Activated CD4-positive, alpha-beta T cell treated with anti-CD3 and anti-CD28 coated beads for 4 hours (primary cell): ENCODE results near the gene DYNC1LI1.
A peak's percentile ranks its signal among the peaks of the same experiment; 100 is the strongest.
"Not testable (repeated sequence)": the region's sequence is repeated elsewhere in the genome, so short reads cannot be mapped to it uniquely, and the experiment has no call there.

Source experiments
- DNase-seq, 2 donors: peaks; one replicate each; pipeline ENCODE4 v3.0.0-alpha.2; 2020

Gene DYNC1LI1

DNA sequence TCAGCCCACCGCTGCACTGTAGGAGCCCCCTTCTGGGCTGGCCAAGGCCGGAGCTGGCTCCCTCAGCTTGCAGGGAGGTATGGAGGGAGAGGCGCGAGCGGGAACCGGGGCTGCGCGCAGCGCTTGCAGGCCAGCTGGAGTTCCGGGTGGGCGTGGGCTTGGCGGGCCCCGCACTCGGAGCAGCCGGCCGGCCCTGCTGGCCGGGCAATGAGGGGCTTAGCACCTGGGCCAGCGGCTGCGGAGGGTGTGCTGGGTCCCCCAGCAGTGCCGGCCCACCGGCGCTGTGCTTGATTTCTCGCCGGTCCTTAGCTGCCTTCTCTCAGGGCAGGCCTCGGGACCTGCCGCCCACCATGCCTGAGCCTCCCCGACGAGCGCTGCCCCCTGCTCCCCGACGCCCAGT, 8.0 kb upstream of the DYNC1LI1 start:
- not testable (repeated sequence) for DNase-seq

DNA sequence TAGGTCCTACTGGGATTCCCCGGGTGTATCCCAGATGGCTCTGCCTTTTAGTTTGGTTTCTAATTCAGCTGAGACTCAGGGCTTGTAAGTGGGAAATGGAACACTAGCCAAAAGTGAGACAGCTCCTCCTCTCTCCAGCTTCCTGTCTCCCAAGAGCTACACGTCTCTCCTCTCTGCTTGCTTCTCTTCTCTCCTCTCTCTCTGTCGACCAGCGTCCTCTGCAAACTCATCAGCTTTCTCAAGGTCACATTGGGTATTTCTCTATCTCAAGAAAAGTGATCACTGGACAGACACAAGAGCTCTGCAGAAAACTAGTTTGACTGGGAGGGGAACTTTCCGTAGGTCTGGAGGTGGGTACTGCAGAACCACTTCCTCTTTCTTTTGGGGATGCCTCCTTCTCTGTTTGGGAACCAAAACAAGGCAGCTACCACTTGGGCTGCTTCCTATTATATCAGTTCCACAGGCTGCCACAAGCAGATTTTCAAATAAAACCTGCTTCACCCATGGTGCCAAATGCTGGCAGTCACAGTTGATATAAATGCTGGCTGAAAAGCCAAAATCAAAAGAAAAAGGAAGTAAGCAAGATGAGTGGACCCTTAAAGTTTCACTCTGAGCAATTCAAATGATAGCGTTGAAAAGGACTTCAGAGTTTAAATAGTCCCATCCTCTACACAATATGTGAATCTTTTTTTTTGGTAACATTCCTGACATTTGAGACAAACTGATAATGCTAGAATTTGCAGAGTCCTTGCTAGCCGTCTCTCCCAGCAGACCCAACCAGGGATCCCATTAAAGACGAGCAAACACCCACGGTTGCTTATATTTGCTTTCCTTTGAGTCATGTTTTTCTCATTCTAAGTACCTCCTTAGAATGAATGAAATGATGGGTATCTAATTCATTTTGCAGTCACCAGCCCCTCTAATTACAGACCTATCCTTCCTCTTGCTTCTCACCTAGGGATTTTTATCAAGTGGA, 7.2 kb upstream of the DYNC1LI1 start:
- DNase-seq, result no peak

DNA sequence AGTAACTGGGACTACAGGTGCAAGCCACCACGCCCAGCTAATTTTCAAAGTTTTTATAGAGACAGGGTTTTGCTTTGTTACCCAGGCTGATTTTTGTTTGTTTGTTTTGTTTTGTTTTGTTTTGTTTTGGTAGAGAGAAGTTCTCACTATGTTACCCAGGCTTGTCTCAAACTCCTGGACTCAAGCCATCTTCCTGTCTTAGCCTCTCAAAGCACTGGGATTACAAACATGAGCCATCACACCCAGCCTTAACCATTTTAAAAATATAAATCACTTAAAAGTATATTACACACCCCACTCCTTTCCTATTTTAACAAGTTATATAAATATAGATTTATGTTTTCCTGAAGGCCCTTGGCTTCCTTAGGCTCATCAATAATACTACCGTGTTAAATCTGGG, 6.5 kb upstream of the DYNC1LI1 start:
- DNase-seq, result no peak

DNA sequence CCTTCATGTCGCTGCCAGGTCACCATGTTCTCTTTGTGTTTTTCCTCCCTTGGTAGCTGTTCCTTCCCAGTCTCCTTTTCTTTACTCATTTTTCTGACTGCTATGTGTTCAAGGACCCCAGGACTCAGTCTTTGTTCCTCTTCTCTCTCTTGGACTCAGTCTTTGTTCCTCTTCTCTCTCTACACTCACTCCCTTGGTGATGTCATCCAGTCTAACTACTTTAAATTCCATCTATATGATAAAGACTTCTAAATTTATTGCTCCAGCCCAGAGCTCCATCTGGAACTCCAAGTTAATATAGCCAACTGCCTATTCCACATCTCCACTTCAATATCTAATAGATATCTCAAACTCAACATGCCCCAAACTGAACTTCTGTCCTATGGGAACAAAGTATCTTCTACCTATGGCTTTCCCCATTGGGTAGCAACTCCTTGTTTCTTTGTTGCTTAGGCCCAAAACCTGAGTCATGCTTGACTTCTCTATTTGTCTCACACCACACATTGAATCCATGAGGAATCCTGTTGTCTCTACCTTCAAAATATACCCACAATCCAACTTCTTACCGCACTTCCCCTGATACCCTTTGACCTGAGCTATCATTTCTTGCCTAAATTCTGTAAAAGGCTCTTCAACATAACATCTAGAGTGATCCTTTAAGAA, 4.9 kb upstream of the DYNC1LI1 start:
- DNase-seq, result no peak

DNA sequence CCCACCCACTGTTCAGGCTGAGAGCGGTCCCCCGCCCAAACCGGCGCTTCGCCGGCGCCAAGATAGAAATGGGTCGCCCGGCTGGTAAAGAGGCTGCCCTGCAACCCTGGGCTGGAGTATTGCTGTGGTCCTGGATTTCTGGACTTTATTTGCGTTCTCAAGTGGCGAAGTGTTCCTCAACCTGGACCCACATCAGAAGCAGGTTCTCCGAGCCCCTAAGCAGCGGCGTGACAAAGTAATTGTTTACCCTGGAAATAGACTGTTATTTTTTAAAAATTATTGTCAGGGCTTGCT, 481 bp upstream of the DYNC1LI1 start:
- no peak for DNase-seq

DNA sequence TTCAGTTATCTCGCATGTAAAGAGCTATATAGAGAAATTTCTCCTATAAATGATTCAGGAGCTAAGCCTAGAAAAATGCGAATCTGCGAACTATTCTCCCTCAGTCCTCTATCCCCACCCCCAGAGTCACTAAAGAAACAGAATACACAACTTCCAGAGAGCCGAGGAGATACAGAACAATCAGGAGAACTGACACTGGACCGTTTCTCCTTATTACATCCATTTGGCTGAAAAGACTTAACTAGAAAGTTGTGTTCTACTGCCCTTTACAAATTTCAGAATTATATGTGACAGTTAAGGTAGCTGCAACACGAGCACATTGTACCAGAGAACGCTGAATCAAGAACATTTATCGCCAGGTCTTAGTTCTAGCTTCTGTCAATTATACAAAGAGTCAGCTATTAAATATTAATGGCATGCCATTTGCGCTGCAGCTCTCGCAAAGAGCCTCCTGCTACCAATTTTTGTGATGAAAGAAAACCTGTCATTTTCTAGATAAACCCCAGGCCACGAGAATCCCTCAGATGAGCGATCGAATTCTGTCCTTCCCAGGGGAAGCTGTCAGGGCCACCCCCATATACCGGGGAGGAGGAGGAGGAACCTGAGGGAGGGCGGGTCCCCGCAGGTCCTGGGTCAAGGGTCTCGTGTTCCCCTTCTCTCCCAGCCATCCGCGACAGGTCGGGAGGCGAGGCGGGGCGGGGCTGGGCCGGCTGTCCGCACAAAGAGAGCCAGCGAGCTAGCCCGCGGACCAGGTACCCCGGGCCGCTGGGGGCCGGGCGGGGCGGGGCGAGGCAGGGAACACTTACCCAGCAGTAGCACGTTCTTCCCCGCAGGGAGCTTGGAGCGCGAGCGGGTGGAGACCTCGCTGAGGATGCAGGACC, 878 bp downstream of the DYNC1LI1 start:
- DNase-seq, result peak; percentile 24 to 31

DNA sequence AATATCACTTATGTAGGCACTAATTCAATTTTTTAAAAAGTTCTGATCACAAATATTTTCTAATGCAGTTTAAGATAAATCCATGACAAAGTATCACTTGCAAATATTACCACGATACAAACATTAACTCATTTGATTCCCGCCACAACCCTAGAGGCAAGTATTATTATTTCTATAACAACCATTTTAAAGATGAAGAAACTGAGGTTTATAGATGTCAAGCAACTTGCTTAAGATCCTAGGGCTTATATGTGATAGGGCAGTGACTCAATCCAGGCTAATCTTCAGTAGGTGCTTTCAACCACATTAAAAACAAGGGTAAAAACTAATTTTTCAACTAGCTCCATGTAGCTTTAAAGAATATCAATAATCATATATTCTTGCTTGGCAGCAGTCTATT, 1.7 kb downstream of the DYNC1LI1 start:
- no peak for DNase-seq

DNA sequence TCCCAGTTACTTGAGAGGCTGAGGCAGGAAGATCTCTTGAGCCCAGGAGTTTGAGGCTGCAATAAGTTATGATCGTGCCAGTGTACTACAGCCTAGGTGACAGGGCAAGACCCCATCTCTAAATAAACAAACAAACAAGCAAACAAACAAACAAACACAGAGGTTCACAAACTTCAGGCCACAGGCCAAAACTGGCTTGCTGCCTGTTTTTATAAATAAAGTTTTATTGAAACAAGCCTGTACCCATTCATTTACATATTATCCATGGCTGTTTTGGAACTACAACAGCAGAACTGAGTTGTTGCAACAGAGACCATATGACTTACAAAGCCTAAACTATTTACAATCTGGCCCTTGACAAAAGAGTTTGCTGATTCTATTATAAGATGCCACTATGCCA, 6.5 kb downstream of the DYNC1LI1 start:
- DNase-seq, result no peak

DNA sequence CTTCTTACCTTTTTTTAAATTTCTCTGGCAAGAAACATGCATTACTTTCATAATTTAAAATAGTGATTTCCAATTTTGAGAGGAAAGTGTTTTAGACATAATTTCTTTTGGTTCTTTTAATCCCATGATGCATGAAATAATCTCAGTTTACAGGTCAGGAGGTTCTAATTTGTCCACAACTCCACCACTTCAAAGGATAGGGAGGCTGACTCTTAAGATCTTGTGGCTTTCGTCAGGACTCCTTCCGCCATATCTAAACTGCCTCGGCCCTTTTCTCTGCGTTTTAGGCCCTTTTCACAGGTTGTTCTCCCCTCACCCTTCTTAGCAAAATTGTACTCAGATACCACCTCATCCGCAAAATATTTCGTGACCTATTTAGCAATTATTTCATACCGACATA, 8.0 kb downstream of the DYNC1LI1 start:
- DNase-seq, result no peak

DNA sequence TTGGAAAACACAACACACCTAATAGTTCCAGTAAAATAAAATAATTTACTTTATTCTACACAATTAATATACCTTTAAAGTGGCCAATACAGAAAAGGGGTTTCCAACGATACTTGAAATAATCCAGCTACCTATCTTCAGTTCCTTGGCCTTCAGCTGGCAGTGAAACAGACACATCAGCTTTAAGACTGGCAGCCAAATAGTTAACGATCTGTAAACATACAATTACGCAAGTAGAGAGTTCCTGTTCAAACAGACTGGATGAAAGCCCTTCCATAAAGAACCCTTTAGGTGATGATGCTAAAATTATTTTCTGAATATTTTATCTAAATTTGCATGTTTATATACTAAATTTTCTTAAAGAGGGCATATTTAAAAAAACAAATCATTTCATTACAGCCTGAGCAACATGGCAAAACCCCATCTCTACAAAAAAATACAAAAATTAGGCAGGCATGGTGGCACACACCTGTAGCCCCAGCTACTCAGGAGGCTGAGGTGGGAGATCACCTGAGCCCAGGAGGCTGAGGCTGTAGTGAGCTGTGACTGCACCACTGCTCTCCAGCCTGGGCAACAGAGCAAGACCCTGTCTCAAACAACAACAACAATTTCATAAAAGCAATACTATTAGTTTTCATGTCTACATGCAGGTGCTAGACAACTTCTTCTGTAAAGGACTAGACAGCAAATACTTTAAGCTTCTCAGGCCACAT, 12.9 kb downstream of the DYNC1LI1 start:
- DNase-seq, result no peak

DNA sequence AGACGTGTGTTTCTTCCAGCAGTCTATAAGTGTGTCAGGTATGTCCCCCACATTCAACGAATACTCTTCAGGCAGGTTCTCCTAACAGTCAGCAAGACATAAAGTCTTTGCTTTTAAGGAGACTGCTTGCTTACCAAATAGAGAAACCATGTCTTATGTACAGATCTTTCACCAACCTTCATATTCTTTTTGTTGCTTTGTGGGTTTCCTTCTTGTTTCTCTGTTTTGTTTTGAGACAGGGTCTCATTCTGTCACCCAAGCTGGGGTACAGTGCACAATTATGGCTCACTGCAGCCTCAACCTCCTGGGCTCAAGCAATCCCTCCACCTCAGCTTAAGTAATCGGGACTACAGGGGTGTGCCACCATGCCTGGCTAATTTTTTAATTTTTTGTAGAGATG, 14.3 kb downstream of the DYNC1LI1 start:
- DNase-seq, result no peak

DNA sequence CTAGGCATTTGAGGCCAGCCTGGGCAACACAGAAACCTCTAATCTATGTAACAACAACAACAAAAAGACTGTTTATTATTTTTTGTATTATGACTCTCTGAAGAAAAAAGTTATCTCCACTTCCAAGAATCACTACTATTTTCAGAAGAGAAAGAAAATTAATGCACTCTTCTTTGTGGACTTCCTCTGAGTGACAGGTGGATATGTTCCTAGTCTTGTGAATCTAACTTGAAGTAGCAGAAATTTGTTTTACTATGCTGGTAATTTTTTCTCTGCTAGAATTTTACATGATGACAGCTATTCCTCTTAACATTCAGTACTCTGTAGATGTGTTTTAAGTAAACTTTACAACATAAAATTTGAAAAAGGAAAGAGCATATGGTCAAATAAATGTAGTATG, 16.7 kb downstream of the DYNC1LI1 start:
- no peak for DNase-seq

DNA sequence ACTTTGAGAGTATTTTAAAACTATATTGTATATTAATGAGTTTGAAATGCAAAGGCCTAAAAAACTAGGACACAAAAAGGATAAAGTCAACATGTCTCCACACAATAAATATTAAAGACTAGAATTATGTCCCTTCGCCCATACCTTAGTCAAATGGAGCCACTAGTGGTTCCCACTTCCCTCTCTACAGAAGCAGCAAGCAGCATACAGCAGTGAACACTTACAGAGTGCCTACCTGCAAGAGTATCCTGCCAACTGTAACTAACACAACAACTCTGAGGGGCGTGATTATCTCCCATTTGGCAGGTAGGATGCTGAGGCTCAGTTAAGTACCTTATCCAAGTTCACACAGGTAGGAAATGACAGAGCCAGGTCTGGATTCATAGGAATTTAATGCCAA, 17.2 kb downstream of the DYNC1LI1 start:
- no peak for DNase-seq

DNA sequence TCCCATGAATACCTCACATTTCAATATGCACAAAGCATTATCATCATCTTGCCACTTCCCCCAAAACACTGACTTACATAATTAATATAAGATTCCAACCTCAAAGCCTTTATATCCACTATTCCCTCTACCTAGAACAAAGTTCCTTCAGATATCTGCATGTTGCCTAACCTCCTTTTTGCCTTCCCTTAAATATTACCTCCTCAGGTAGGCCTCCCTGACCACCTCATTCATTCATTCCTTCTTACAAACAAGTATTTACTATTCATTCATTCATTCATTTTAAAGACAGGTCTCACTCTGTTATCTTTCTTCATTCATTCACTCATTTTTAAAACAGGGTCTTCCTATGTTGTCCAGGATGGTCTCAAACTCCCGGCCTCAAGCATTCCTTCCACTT, 18.6 kb downstream of the DYNC1LI1 start:
- no peak for DNase-seq

DNA sequence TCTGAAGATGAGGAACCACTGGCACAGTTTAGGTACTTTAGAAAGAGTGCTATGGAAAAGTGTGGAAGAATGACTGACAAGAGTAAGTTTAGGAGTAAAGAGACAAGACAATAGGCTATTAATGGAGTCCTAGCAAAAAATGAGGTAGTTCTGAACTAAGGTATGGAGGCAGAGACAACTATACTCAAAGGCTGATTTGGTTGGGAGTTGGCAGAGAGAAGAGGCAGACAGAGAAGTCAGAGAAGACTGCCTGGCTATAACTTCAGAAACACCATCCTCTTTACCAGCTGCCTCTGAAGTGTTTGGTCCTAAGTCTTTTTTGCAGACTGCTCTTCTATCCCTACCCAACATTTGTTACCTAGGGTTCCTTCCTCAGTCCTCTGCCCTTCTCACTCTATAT, 19.2 kb downstream of the DYNC1LI1 start:
- DNase-seq, result no peak

DNA sequence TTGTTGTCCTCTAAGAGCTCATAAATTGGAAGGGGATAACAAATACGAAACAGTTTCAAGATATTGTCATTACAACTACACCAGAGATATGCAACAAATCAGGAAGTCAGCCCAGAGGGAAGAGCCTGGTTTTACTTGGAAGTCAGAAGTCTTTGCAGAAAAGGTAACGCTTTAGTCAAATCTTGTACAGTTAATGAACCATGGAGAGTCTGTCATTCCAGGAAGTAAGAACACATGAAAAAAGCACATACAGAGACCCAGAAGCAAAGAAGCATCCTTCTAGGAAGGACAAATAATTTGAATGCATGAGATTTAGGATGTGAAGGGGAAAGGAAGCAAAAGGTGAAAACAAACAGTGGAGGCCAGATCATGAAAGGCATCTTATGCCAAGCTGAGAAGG, 19.6 kb downstream of the DYNC1LI1 start:
- DNase-seq, result no peak

DNA sequence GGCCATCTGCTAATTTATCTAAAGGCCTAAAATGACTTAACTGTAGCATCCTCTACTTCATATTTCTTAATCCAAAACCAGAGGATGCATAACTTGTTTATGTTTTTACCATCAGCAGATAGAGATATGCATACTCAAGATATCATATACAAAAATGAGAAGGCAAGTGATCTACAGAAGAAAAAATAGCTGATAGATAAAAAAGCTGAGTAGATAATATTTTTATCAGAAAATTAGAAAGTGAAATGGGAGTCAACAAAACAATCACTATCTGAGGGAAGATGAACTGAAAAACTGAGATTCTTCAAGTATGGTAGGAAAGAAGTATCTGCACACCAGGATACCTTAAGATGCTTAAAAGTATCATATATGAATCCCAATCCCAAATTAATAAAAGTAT, 25.4 kb downstream of the DYNC1LI1 start:
- no peak for DNase-seq

DNA sequence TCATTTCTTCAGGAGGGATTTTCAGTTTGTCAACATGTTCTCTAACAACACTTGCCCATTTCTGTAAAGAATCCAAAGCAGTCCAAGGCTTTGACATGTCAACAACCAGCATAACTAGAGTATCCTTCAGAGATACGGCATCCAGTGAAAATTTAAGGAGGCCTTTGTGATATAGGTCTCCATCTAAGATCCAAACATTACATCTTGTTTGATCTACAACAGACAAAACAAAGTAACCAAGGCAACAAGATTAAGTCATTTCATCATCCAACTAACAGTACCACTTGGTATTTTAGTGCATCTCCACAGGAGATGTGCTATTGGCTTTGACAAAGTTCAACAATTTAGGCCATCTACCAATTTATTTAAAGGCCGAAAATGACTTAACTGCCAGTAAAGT, 25.8 kb downstream of the DYNC1LI1 start:
- no peak for DNase-seq

DNA sequence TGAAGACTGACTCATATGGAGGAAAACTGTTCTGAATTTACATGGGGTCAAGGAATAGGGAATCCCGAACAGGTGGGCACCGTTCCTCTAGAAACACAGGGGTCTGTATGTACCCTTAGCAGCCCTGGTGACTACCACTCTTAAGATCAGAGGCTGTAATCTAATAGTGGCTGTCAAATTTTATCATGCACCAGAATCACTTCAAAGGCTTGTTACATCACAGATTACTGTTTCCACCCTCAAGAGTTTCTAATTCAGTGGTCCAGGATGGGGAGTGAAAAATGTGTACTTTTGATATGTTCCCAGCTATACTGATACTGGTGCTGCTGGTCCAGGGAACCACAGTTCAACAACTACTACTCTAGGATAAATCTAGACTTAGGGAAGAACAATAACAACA, 27.9 kb downstream of the DYNC1LI1 start:
- no peak for DNase-seq

DNA sequence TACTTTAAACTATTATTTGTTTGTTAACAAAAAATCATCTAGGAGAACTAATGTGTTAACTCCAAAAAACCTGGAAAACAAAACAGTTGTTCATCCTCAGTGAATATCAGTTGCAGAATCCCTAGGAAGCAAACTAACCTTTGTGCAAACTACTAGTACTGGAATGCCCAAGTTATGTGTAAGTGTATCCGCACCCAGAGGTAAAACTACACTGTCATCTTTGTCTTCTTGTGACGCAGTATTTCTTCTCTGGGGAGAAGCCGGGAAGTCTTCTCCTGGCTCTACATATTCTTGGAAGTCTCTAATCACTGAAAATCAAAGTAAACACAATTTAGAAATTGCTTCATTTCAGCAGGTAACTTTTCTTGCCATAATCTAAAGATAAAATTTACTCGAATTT, 29.8 kb downstream of the DYNC1LI1 start:
- no peak for DNase-seq

DNA sequence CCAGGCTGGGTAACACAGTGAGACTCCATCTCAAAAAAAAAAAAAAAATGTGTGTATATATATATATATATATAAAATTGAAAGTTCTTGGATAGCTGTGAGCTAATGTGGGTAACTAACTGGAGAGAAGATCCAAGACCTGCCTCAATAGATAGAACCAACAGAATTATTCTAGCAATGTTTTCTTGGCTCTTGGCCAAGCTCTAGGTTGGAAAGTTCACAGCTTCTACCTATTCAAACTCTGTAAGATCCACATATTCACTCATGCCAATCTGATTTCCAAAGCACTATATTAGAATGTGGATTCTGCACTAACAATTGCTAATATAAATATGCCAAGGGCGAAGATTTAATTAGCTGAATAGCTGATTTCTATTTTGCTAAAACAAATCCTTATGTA, 38.2 kb downstream of the DYNC1LI1 start:
- DNase-seq, result no peak

DNA sequence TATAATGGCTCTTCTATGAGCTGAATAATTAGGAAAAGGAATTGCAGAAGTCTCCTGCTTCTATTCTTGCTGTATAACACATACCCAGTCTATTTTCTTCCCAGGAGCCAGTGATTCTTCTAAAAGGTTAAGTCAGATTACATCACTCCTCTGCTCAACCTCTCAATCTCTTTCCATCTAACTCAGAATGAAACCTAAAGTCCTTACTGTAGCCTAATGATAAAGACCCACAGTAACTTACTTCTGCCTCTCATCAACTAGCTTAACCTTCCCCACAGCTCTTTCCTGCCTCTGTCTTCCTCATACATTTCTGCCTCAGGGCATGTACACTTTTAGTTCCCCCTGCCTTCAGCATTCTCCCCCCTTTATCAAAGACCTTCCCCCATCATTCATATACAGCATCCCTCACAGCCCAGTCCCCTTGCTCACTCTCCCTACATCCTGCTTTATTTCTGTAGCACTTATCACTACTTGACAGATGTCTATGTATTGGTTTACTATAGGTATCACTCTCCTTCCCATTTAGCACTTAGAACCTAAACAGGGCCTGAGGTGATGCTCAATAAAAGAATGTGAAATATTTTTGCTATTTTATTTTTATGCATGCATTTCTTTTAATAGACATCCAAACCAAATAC, 39.5 kb downstream of the DYNC1LI1 start:
- DNase-seq, result no peak
